Spleen (tissue), 7 donors: Measurements from ENCODE around the gene LAYN.

Experiments used
- POLR2AphosphoS5 ChIP-seq, 3 donors: sonication (generic); formaldehyde crosslinking; IDR thresholded peaks; one replicate each; pipeline ENCODE4 v1.5.1; 2017; ENCODE audit warnings: antibody characterized with exemption in 3 of 3
- TF ChIP-seq, protein P1 (sequence below), 11 experiments: fragments of 200-600 bp in 7 of 11; fragments of 450-650 bp in 4 of 11; sonication (generic) in 4 of 11; IDR thresholded peaks in 8 of 11; conservative IDR thresholded peaks in 3 of 11; 1 replicate in 7 of 11; 2 replicates in 4 of 11; pipeline versions ENCODE4 v1.4.0 to v1.8.0; 2016 to 2021; ENCODE audit warnings: antibody characterized with exemption in 11 of 11, inconsistent platforms in 4 of 11, mild to moderate bottlenecking in 1 of 11
- donor health status: DM: no; HTN: no; CAD: no; lungs with moderate emphysema.
- donor health status: DM: no; HTN: no; CAD: no.
- donor health status: DM: no; HTN: no; CAD: no.

- TF ChIP-seq, protein P1, sequence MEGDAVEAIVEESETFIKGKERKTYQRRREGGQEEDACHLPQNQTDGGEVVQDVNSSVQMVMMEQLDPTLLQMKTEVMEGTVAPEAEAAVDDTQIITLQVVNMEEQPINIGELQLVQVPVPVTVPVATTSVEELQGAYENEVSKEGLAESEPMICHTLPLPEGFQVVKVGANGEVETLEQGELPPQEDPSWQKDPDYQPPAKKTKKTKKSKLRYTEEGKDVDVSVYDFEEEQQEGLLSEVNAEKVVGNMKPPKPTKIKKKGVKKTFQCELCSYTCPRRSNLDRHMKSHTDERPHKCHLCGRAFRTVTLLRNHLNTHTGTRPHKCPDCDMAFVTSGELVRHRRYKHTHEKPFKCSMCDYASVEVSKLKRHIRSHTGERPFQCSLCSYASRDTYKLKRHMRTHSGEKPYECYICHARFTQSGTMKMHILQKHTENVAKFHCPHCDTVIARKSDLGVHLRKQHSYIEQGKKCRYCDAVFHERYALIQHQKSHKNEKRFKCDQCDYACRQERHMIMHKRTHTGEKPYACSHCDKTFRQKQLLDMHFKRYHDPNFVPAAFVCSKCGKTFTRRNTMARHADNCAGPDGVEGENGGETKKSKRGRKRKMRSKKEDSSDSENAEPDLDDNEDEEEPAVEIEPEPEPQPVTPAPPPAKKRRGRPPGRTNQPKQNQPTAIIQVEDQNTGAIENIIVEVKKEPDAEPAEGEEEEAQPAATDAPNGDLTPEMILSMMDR (IDR thresholded peaks at IDR 0.05 in 8 of 11, conservative IDR thresholded peaks at IDR 0.05 in 3 of 11): no peak
- peak; percentile 56 to 84 (median 78) for TF ChIP-seq POLR2AphosphoS5 (IDR thresholded peaks at IDR 0.05)
These were observed at the start of gene LAYN for GRCh38 chr11:111540114-111540936.
